Endothelial cell of umbilical vein (primary cell): ENCODE results near the gene PSAP. TPM values are rescaled to one million over a fixed set of nuclear protein-coding genes. Genes with fewer than 3 reads are reported as not detected.

Experiments
- BruUV-seq: library from RNA; stranded (reverse); fragments of 400-500 nt; replicated peaks from 2 replicates; lab custom pipeline; 2021; lab: Mats Ljungman, UMichigan
- CTCF ChIA-PET: fragments of 300-600, 350-600 bp; sonication (Branson Sonifier 250); formaldehyde crosslinking; loops from one replicate; lab custom pipeline; 2021; ENCODE audit warnings: antibody characterized with exemption, inconsistent platforms; lab: Charles Lee
- POLR2A ChIA-PET: fragments of 300-600, 350-600 bp; sonication (Branson Sonifier 250); formaldehyde crosslinking; loops from one replicate; lab custom pipeline; 2021; ENCODE audit warnings: antibody characterized with exemption, inconsistent platforms; lab: Charles Lee
- DNase-seq: peaks from one replicate; pipeline ENCODE4 v3.0.0-alpha.2; 2011; ENCODE audit warnings: low read depth, low spot score
- FAIRE-seq: peaks from 2 replicates; lab custom pipeline; 2011; peaks lifted over from hg19 to GRCh38; lab: Jason Lieb, UNC
- H2AFZ ChIP-seq: 2 replicates; pipeline ENCODE4 v1.6.0; 2012; ENCODE audit warnings: low read depth, low read length, control low read depth, inconsistent platforms
- H3K27ac ChIP-seq: 2 replicates; pipeline ENCODE4 v1.5.1; 2011; ENCODE audit warnings: low read depth, mild to moderate bottlenecking, control low read depth, low read length, moderate library complexity; ENCODE audit not compliant: insufficient read depth
- H3K27me3 ChIP-seq, 2 experiments: 2 replicates each; pipeline versions ENCODE4 v1.6.0 to v1.6.1; 2011; ENCODE audit warnings: low read length in 2 of 2, mixed read lengths in 1 of 2; ENCODE audit not compliant: control insufficient read depth in 2 of 2, insufficient read depth in 2 of 2
- H3K36me3 ChIP-seq, 2 experiments: 2 replicates in 1 of 2; 3 replicates in 1 of 2; pipeline ENCODE4 v1.5.1; 2011; ENCODE audit warnings: low read length in 2 of 2, mild to moderate bottlenecking in 1 of 2, moderate library complexity in 1 of 2; ENCODE audit not compliant: control insufficient read depth in 2 of 2, insufficient read depth in 2 of 2; ENCODE audit errors: extremely low read depth in 1 of 2
- H3K4me1 ChIP-seq: 3 replicates; pipeline ENCODE4 v1.5.1; 2011; ENCODE audit warnings: mild to moderate bottlenecking, low read length; ENCODE audit not compliant: control insufficient read depth, insufficient read depth; ENCODE audit errors: extremely low read depth
- H3K4me2 ChIP-seq: 2 replicates; pipeline ENCODE4 v1.6.1; 2011; ENCODE audit warnings: low read length, control low read depth, mixed read lengths; ENCODE audit not compliant: insufficient read depth
- H3K4me3 ChIP-seq, 3 experiments: fragments of 200-600 bp in 1 of 3; sonication (generic), shearing (Covaris generic) in 1 of 3; replicated peaks in 1 of 3; 2 replicates each; pipeline ENCODE4 v1.5.1; 2011 to 2016; ENCODE audit warnings: control low read depth in 3 of 3, low read length in 3 of 3, mild to moderate bottlenecking in 2 of 3, inconsistent platforms in 1 of 3, low read depth in 1 of 3, moderate library complexity in 1 of 3; ENCODE audit not compliant: insufficient read depth in 1 of 3
- H3K79me2 ChIP-seq: 2 replicates; pipeline ENCODE4 v1.6.0; 2012; ENCODE audit warnings: low read length, inconsistent platforms; ENCODE audit not compliant: control insufficient read depth, insufficient read depth
- H3K9ac ChIP-seq: replicated peaks from 2 replicates; pipeline ENCODE3; 2011; ENCODE audit warnings: low read length, control low read depth; ENCODE audit not compliant: insufficient read depth; ENCODE audit errors: extremely low read depth
- H3K9me1 ChIP-seq: replicated peaks from 3 replicates; pipeline ENCODE4 v1.6.0; 2011; ENCODE audit warnings: mild to moderate bottlenecking, low read length; ENCODE audit not compliant: control insufficient read depth, insufficient read depth; ENCODE audit errors: extremely low read depth
- H3K9me3 ChIP-seq: replicated peaks from 2 replicates; pipeline ENCODE4 v1.5.1; 2012; ENCODE audit warnings: low read length, inconsistent platforms; ENCODE audit not compliant: control insufficient read depth, insufficient read depth
- H4K20me1 ChIP-seq: replicated peaks from 2 replicates; pipeline ENCODE3; 2011; ENCODE audit warnings: mild to moderate bottlenecking, low read length; ENCODE audit not compliant: control insufficient read depth, insufficient read depth; ENCODE audit errors: extremely low read depth
- EZH2 ChIP-seq: IDR thresholded peaks from 2 replicates; pipeline ENCODE4 v1.6.1; 2012; ENCODE audit warnings: borderline replicate concordance, low read depth, mild to moderate bottlenecking, moderate library complexity, low read length, inconsistent platforms; ENCODE audit not compliant: severe bottlenecking
- FOS ChIP-seq: IDR thresholded peaks from 2 replicates; pipeline ENCODE4 v1.6.1; 2011; ENCODE audit warnings: mild to moderate bottlenecking, low read length, moderate library complexity, borderline replicate concordance; ENCODE audit not compliant: insufficient read depth
- JUN ChIP-seq: IDR thresholded peaks from 2 replicates; pipeline ENCODE4 v1.6.1; 2011; ENCODE audit warnings: borderline replicate concordance, low read depth; ENCODE audit not compliant: insufficient read length, insufficient read depth
- MYC ChIP-seq: IDR thresholded peaks from one replicate; pipeline ENCODE4 v1.6.1; 2011; ENCODE audit warnings: mild to moderate bottlenecking, low read depth, low read length
- POLR2AphosphoS5 ChIP-seq: IDR thresholded peaks from 2 replicates; pipeline ENCODE4 v1.6.1; 2012; ENCODE audit warnings: low read depth, mild to moderate bottlenecking, control low read depth, low read length, moderate library complexity; ENCODE audit not compliant: insufficient read depth
- dilution Hi-C: fragments of 300-500 bp; cut with MboI; formaldehyde crosslinking; loops from one replicate; pipeline ENCODE4 v1.15.0; 2019; ENCODE audit warnings: low sequenced_read_pairs; ENCODE audit not compliant: extremely low pct_ligation_motif_present
- intact Hi-C: fragments of 100-400 bp; cut with micrococcal nuclease; formaldehyde crosslinking; loops from one replicate; pipeline ENCODE4 v1.10.0; 2022
- polyA plus RNA-seq, 4 experiments: library from polyadenylated mRNA; depleted of rRNA in 3 of 4; stranded (reverse) in 3 of 4; unstranded in 1 of 4; fragments of >200 nt; gene quantifications; 2 replicates each; pipeline versions ENCODE4 v1.2.1 to v1.2.3, GENCODE V29; 2011 to 2012; ENCODE audit warnings: missing spikeins in 1 of 4
- total RNA-seq: library from RNA; stranded (reverse); gene quantifications from 2 replicates; pipeline ENCODE4 v1.2.3, GENCODE V29; 2021
- TF ChIP-seq, protein P1 (sequence below), 2 donors: IDR thresholded peaks; 1 replicate in 1 of 2; 2 replicates in 1 of 2; pipeline ENCODE4 v1.5.1; 2011; ENCODE audit warnings: low read length in 2 of 2, mild to moderate bottlenecking in 2 of 2, moderate library complexity in 2 of 2, control low read depth in 1 of 2, inconsistent platforms in 1 of 2, low read depth in 1 of 2; ENCODE audit not compliant: insufficient read depth in 1 of 2; ENCODE audit errors: extremely low read depth in 1 of 2

The PSAP gene
- total and polyA plus RNA-seq, 2 donors (not counting 3 experiments of a cell fraction or from before 2014, with no cell fraction given), result 644 to 1,476 TPM

DNA sequence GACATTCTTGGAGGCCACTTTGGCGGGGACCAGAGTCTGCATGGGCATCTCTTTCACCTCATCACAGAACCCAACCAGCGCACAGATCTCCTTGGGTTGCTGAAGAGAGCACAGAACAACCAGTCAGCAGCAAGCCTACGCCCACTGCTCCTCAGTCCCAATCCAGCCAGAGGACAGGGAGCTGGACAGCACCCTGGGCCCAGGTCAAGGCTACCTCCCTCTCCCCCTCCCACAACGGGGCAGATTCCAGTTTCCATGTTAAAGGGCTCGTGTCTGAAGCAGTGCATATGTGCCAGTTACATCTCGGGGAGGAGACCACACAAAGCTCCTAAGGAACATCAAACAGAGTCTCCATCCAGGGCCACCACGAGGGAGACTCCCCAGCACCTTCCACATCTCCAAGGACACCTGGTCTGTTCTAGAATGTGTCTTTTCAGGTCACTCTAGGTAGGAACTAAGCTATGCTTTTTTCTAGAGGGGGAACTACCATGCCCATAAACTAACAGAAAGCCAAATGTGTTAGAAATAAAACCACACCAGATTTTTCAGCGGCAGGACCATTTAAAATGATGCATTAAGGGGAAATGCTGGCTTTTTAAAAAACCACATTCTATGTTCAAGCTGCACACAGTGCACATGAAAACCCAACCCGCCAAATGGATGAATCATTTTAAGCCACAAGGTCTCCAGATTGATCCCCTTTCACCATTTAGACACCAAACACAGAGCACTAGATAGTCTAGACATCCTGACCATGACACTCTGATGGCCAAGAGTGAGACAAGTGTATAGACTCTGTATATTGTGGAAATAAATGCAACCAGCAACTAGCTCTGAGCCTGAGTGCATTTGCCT is 28.9 kb downstream of the PSAP start:
- Histone ChIP-seq H3K36me3 (peaks cover 33 to 71% of the 10 kb centered on the region in 2 experiments), H4K20me1 (no peaks in the 10 kb centered on the region), H3K27ac (no peak overlapping the region), H3K4me1 (no peaks in the 10 kb centered on the region), H3K9me1 (no peaks in the 10 kb centered on the region), H3K79me2 (no peaks in the 10 kb centered on the region), H3K4me2 (no peak overlapping the region), H3K4me3 (no peak overlapping the region), H3K9ac (no peak overlapping the region), H2AFZ (no peak overlapping the region), H3K9me3 (no peaks in the 10 kb centered on the region), H3K27me3 (no peaks in the 10 kb centered on the region)
- intact Hi-C loops, result no loop called here
- POLR2A ChIA-PET, result no interaction called here
- no TSS peak for BruUV-seq
- DNase-seq (no peak), FAIRE-seq (no peak)
- dilution Hi-C loops, result no loop called here
- no peak for TF ChIP-seq MYC
- no peak for TF ChIP-seq FOS
- TF ChIP-seq, protein P1, sequence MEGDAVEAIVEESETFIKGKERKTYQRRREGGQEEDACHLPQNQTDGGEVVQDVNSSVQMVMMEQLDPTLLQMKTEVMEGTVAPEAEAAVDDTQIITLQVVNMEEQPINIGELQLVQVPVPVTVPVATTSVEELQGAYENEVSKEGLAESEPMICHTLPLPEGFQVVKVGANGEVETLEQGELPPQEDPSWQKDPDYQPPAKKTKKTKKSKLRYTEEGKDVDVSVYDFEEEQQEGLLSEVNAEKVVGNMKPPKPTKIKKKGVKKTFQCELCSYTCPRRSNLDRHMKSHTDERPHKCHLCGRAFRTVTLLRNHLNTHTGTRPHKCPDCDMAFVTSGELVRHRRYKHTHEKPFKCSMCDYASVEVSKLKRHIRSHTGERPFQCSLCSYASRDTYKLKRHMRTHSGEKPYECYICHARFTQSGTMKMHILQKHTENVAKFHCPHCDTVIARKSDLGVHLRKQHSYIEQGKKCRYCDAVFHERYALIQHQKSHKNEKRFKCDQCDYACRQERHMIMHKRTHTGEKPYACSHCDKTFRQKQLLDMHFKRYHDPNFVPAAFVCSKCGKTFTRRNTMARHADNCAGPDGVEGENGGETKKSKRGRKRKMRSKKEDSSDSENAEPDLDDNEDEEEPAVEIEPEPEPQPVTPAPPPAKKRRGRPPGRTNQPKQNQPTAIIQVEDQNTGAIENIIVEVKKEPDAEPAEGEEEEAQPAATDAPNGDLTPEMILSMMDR (IDR thresholded peaks at IDR 0.05; ENCODE audit: extremely low read depth in 1 of 2, insufficient read depth in 1 of 2, low read depth in 1 of 2, low read length in 2 of 2), result no peak
- CTCF ChIA-PET, result interaction anchor here (1.4 to 2.0 kb wide), 2 partner anchors 10 to 74 kb away, joined by 4 to 16 read pairs; no protein-coding TSS in a partner anchor

- ChIA-PET CTCF (interaction anchor here (1.2 kb wide), 1 partner anchor 76 kb away, joined by 10 read pairs; no protein-coding TSS in a partner anchor), POLR2A (no interaction called here)
- Histone ChIP-seq H3K4me3 (no peak overlapping the region), H3K9me1 (no peaks in the 10 kb centered on the region), H4K20me1 (no peaks in the 10 kb centered on the region), H3K9ac (no peak overlapping the region), H3K79me2 (no peaks in the 10 kb centered on the region), H3K4me1 (no peaks in the 10 kb centered on the region), H3K4me2 (no peak overlapping the region), H3K9me3 (no peaks in the 10 kb centered on the region), H3K27me3 (no peaks in the 10 kb centered on the region), H3K36me3 (peaks cover 28 to 72% of the 10 kb centered on the region in 2 experiments), H2AFZ (no peak overlapping the region), H3K27ac (no peak overlapping the region)
- intact Hi-C loops, result no loop called here
- dilution Hi-C loops, result no loop called here
- FAIRE-seq (no peak), DNase-seq (no peak)
- TF ChIP-seq MYC (no peak), POLR2AphosphoS5 (no peak), JUN (no peak), EZH2 (no peak)
- BruUV-seq, result no TSS peak
Measured at GRCh38 chr10:71820966-71821365, 30.1 kb downstream of the PSAP start.
